HepG2 (cell line): ENCODE data around the gene PPP1R7. TPM values are rescaled to one million over a fixed set of nuclear protein-coding genes. Genes with fewer than 3 reads are reported as not detected.

ENCODE experiments used
- ATAC-seq: fragments of 200-7000 bp; cut with Tn5 transposase; 3 replicates; pipeline ENCODE4 v1.9.1; 2020; ENCODE audit warnings: mild to moderate bottlenecking, moderate library complexity
- BruUV-seq: library from RNA; stranded (reverse); fragments of 400-500 nt; replicated peaks from 2 replicates; lab custom pipeline; 2021; lab: Mats Ljungman, UMichigan
- CTCF ChIA-PET: fragments of 300-600 bp; formaldehyde crosslinking; extraction: SDS; loops from one replicate; lab custom pipeline; 2021; ENCODE audit warnings: low total read pairs, inconsistent platforms, low intra/inter-chr PET ratio; lab: Yijun Ruan, JAX
- POLR2A ChIA-PET: fragments of 350-600 bp; sonication (Branson Sonifier 250); formaldehyde crosslinking; loops from one replicate; lab custom pipeline; 2020; ENCODE audit warnings: antibody characterized with exemption, inconsistent platforms; lab: Yijun Ruan, JAX
- DNase-seq: peaks from one replicate; pipeline ENCODE4 v3.0.0-alpha.2; 2015; ENCODE audit warnings: low spot score
- FAIRE-seq: peaks from 3 replicates; lab custom pipeline; 2011; peaks lifted over from hg19 to GRCh38; lab: Jason Lieb, UNC
- H2AFZ ChIP-seq: one replicate; pipeline ENCODE4 v1.6.1; 2011; ENCODE audit warnings: low read length, inconsistent platforms
- H3K27ac ChIP-seq: fragments of 300-600 bp; 3 replicates; pipeline ENCODE4 v1.8.0; 2011; ENCODE audit warnings: mixed run types, mild to moderate bottlenecking, mixed read lengths, low read length, inconsistent platforms; ENCODE audit not compliant: insufficient read depth; ENCODE audit errors: extremely low read length
- H3K27me3 ChIP-seq, 2 experiments: fragments of 200-600 bp in 1 of 2; 2 replicates in 1 of 2; 3 replicates in 1 of 2; pipeline versions ENCODE4 v1.6.0 to v1.8.0; 2011; ENCODE audit warnings: low read length in 2 of 2, mild to moderate bottlenecking in 2 of 2, moderate library complexity in 2 of 2, inconsistent platforms in 1 of 2; ENCODE audit not compliant: insufficient read depth in 2 of 2, control insufficient read depth in 1 of 2
- H3K36me3 ChIP-seq, 2 experiments: fragments of 200-600 bp in 1 of 2; replicated peaks in 1 of 2; 2 replicates in 1 of 2; 3 replicates in 1 of 2; pipeline versions ENCODE4 v1.5.1 to v1.8.0; 2011; ENCODE audit warnings: low read length in 2 of 2, inconsistent platforms in 1 of 2; ENCODE audit not compliant: insufficient read depth in 2 of 2, control insufficient read depth in 1 of 2
- H3K4me1 ChIP-seq: 2 replicates; pipeline ENCODE4 v1.5.1; 2012; ENCODE audit warnings: low read length, inconsistent platforms; ENCODE audit not compliant: insufficient read depth
- H3K4me2 ChIP-seq: 2 replicates; pipeline ENCODE4 v1.6.0; 2011; ENCODE audit warnings: low read depth, low read length, inconsistent platforms
- H3K4me3 ChIP-seq, 3 experiments: fragments of 200-600 bp in 1 of 3; sonication (generic), shearing (Covaris generic) in 1 of 3; replicated peaks in 1 of 3; 2 replicates each; pipeline ENCODE4 v1.5.1; 2011 to 2016; ENCODE audit warnings: low read length in 3 of 3, inconsistent platforms in 2 of 3, low read depth in 2 of 3, mild to moderate bottlenecking in 2 of 3, control low read depth in 1 of 3, mixed read lengths in 1 of 3; ENCODE audit not compliant: insufficient read depth in 1 of 3
- H3K79me2 ChIP-seq: one replicate; pipeline ENCODE4 v1.6.1; 2011; ENCODE audit warnings: low read length, inconsistent platforms; ENCODE audit not compliant: insufficient read depth
- H3K9ac ChIP-seq: 2 replicates; pipeline ENCODE4 v1.6.0; 2011; ENCODE audit warnings: mild to moderate bottlenecking, low read depth, low read length, inconsistent platforms; ENCODE audit not compliant: insufficient read depth
- H3K9me3 ChIP-seq: 2 replicates; pipeline ENCODE4 v1.5.1; 2012; ENCODE audit warnings: mild to moderate bottlenecking, low read length
- H4K20me1 ChIP-seq: 2 replicates; pipeline ENCODE4 v1.6.0; 2011; ENCODE audit warnings: inconsistent platforms, mild to moderate bottlenecking, low read length, moderate library complexity; ENCODE audit not compliant: insufficient read depth
- HNRNPLL ChIP-seq: fragments of 200-400 bp; formaldehyde crosslinking; IDR thresholded peaks from 2 replicates; pipeline ENCODE4 v1.6.1; 2017; ENCODE audit warnings: mild to moderate bottlenecking, low read depth, low read length; ENCODE audit not compliant: poor library complexity, severe bottlenecking
- MEIS1 ChIP-seq: sonication (generic); formaldehyde crosslinking; IDR thresholded peaks from 2 replicates; pipeline ENCODE4 v1.9.0; 2021; ENCODE audit warnings: mild to moderate bottlenecking, missing genetic modification reagents, moderate library complexity, borderline replicate concordance
- MTF2 ChIP-seq: sonication (generic); formaldehyde crosslinking; IDR thresholded peaks from 2 replicates; pipeline ENCODE4 v1.5.0; 2020; ENCODE audit warnings: missing genetic modification reagents, borderline replicate concordance
- MYNN ChIP-seq: sonication (generic); formaldehyde crosslinking; IDR thresholded peaks from 2 replicates; pipeline ENCODE4 v1.4.0; 2020; ENCODE audit warnings: mild to moderate bottlenecking, low read depth, missing genetic modification reagents
- ONECUT2 ChIP-seq: sonication (generic); formaldehyde crosslinking; IDR thresholded peaks from 2 replicates; pipeline ENCODE4 v1.4.0; 2020; ENCODE audit warnings: missing genetic modification reagents
- ZNF30 ChIP-seq: sonication (generic); formaldehyde crosslinking; IDR thresholded peaks from 2 replicates; pipeline ENCODE4 v1.5.0; 2020; ENCODE audit warnings: mild to moderate bottlenecking, missing genetic modification reagents
- ZNF460 ChIP-seq: sonication (generic); formaldehyde crosslinking; IDR thresholded peaks from 2 replicates; pipeline ENCODE4 v1.5.1; 2020; ENCODE audit warnings: missing genetic modification reagents, mild to moderate bottlenecking, borderline replicate concordance
- ZNF530 ChIP-seq: sonication (generic); formaldehyde crosslinking; IDR thresholded peaks from 2 replicates; pipeline ENCODE4 v1.5.0; 2020; ENCODE audit warnings: low read depth, mild to moderate bottlenecking, missing genetic modification reagents
- ZSCAN9 ChIP-seq: IDR thresholded peaks from 2 replicates; pipeline ENCODE4 v1.6.1; 2016; ENCODE audit warnings: borderline replicate concordance
- WGBS: methylation state at CpG from one replicate; pipeline ENCODE4 v1.1.6; 2017; ENCODE audit warnings: low lambda C conversion rate; 5-methylcytosine and 5-hydroxymethylcytosine counted together
- in situ Hi-C: cut with HindIII; loops from 2 replicates; pipeline ENCODE4 v1.10.0; 2017; ENCODE audit warnings: low pct_unique_long_range_greater_than_20kb; ENCODE audit not compliant: extremely low pct_ligation_motif_present
- intact Hi-C: fragments of 100-400 bp; cut with micrococcal nuclease; formaldehyde crosslinking; loops from one replicate; pipeline ENCODE4 v1.10.0; 2022; ENCODE audit not compliant: unreplicated experiment
- polyA plus RNA-seq, 8 experiments: library from polyadenylated mRNA; depleted of rRNA in 3 of 8; stranded (reverse) in 7 of 8; unstranded in 1 of 8; fragments of >200 nt; fragmentation: Illumina TruSeq in 4 of 8; extraction: Trizol in 4 of 8; gene quantifications; 2 replicates each; pipeline versions ENCODE4 v1.2.1 to v1.2.3, GENCODE V29; 2011 to 2016; ENCODE audit warnings: low read depth in 4 of 8, missing spikeins in 1 of 8, mixed read lengths in 1 of 8; ENCODE audit not compliant: insufficient read depth in 1 of 8
- total RNA-seq, 5 experiments: library from RNA; depleted of rRNA; stranded (reverse); fragments of >200 nt; fragmentation: Illumina TruSeq; extraction: Trizol; gene quantifications; 2 replicates each; pipeline ENCODE4 v1.2.3, GENCODE V29; 2016; ENCODE audit warnings: low read depth in 1 of 5
- TF ChIP-seq, protein P1 (sequence below): sonication (generic); formaldehyde crosslinking; conservative IDR thresholded peaks from 2 replicates; pipeline ENCODE4 v1.8.0; 2022; ENCODE audit warnings: low read depth, missing genetic modification reagents

Gene PPP1R7
- total and polyA plus RNA-seq, 2 of the 13 experiments (the other 11 are each of a cell fraction or from before 2014, with no cell fraction given), result 33.3 to 67.9 TPM

DNA sequence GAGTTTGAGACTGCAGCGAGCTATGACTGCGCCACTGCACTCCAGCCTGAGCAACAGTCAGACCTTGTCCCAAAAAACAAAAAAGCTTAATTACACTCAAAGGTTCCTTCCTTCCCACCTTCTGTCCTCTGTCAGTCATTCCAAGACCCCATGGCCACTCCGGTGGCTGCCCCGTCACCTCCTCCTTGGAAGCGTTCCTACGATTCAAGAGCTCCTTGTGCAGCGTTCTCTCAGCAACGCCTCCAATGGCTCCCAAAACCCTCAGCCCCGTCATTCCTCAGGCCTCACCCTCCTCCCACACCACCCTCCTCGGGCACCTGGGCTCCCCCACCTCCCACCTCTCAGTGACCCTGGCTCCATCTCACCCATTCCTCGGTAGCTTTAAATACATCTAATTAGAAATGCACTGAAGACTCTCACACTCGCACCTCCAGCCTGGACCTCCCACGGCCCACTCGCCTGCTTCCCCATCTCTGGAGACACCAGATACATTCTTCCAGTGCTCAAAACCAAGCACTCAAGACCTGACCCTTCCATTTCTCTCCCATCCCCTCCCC, 9.0 kb upstream of the PPP1R7 start:
- H3K9me3 ChIP-seq, result no peaks in the 10 kb centered on the region
- H3K27me3 ChIP-seq, result no peaks in the 10 kb centered on the region
- peaks cover 10 to 14% of the 10 kb centered on the region in 2 experiments for H3K36me3 ChIP-seq
- in situ Hi-C loops (no loop called here), intact Hi-C loops (no loop called here)
- no peaks in the 10 kb centered on the region for H4K20me1 ChIP-seq
- H3K4me1 ChIP-seq, result peaks cover 23% of the 10 kb centered on the region
- no TSS peak for BruUV-seq
- CTCF ChIA-PET, result no interaction called here
- 95% methylated on average over 14 of the region's 14 CpGs for WGBS
- FAIRE-seq, result no peak
- DNase-seq, result no peak
- ATAC-seq, result no peak
- H2AFZ ChIP-seq, result no peak overlapping the region
- peaks cover 2% of the 10 kb centered on the region for H3K79me2 ChIP-seq
- POLR2A ChIA-PET, result no interaction called here
- H3K9ac ChIP-seq, result no peak overlapping the region
- H3K27ac ChIP-seq, result peak overlapping the region; percentile 57
- TF ChIP-seq HNRNPLL (no peak), MYNN (no peak), MTF2 (CRISPR knock-in tag) (no peak), ZSCAN9 (no peak), ZNF30 (CRISPR knock-in tag) (no peak), ONECUT2 (CRISPR knock-in tag) (no peak), ZNF460 (CRISPR knock-in tag) (no peak), ZNF530 (CRISPR knock-in tag) (no peak), MEIS1 (CRISPR knock-in tag) (no peak)
- TF ChIP-seq, protein P1, sequence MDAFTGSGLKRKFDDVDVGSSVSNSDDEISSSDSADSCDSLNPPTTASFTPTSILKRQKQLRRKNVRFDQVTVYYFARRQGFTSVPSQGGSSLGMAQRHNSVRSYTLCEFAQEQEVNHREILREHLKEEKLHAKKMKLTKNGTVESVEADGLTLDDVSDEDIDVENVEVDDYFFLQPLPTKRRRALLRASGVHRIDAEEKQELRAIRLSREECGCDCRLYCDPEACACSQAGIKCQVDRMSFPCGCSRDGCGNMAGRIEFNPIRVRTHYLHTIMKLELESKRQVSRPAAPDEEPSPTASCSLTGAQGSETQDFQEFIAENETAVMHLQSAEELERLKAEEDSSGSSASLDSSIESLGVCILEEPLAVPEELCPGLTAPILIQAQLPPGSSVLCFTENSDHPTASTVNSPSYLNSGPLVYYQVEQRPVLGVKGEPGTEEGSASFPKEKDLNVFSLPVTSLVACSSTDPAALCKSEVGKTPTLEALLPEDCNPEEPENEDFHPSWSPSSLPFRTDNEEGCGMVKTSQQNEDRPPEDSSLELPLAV (CRISPR knock-in tag), result no peak
- no peak overlapping the region for H3K4me2 ChIP-seq
- no peak overlapping the region for H3K4me3 ChIP-seq
